Caco-2 (cell line): ENCODE results near the gene AP2B1. TPM values are rescaled to one million over a fixed set of nuclear protein-coding genes. Genes with fewer than 3 reads are reported as not detected.

Source experiments
- BruUV-seq: library from RNA; stranded (reverse); fragments of 400-500 nt; replicated peaks from 2 replicates; lab custom pipeline; 2021; lab: Mats Ljungman, UMichigan
- CTCF ChIA-PET: fragments of 300-600 bp; sonication (Branson Sonifier 250); formaldehyde crosslinking; loops from one replicate; lab custom pipeline; 2022; ENCODE audit warnings: antibody characterized with exemption; lab: Charles Lee
- POLR2A ChIA-PET: fragments of 300-600 bp; sonication (Branson Sonifier 250); formaldehyde crosslinking; loops from one replicate; lab custom pipeline; 2022; ENCODE audit warnings: antibody characterized with exemption; lab: Charles Lee
- DNase-seq, 2 experiments: peaks; one replicate each; pipeline versions ENCODE4 v3.0.0 to v3.0.0-alpha.2; 2020 to 2022
- H3K27me3 ChIP-seq: replicated peaks from 2 replicates; pipeline ENCODE4 v1.6.0; 2011; ENCODE audit warnings: low read length; ENCODE audit not compliant: control insufficient read depth, insufficient read depth
- H3K36me3 ChIP-seq: 2 replicates; pipeline ENCODE4 v1.5.1; 2011; ENCODE audit warnings: low read length; ENCODE audit not compliant: control insufficient read depth, insufficient read depth
- H3K4me1 ChIP-seq: fragments of 250-450 bp; sonication (Bioruptor Pico); 2 replicates; pipeline ENCODE4 v1.5.1; 2020; ENCODE audit warnings: mild to moderate bottlenecking
- H3K4me3 ChIP-seq: 2 replicates; pipeline ENCODE4 v1.5.1; 2011; ENCODE audit warnings: low read depth, mild to moderate bottlenecking, control low read depth, low read length
- H3K9me3 ChIP-seq: fragments of 250-450 bp; sonication (Bioruptor Pico); 2 replicates; pipeline ENCODE4 v1.5.1; 2020; ENCODE audit warnings: mild to moderate bottlenecking, moderate library complexity
- H3K27ac Mint-ChIP-seq: one replicate; pipeline ENCODE4 v1.8.0; 2022; ENCODE audit warnings: mixed read lengths; ENCODE audit not compliant: unreplicated experiment
- H3K27me3 Mint-ChIP-seq: one replicate; pipeline ENCODE4 v1.8.0; 2022; ENCODE audit warnings: mixed read lengths; ENCODE audit not compliant: insufficient read depth, unreplicated experiment
- H3K36me3 Mint-ChIP-seq: one replicate; pipeline ENCODE4 v1.8.0; 2022; ENCODE audit warnings: mild to moderate bottlenecking, mixed read lengths; ENCODE audit not compliant: insufficient read depth, unreplicated experiment
- H3K4me1 Mint-ChIP-seq: one replicate; pipeline ENCODE4 v1.8.0; 2022; ENCODE audit warnings: low read depth, mixed read lengths; ENCODE audit not compliant: unreplicated experiment
- H3K4me3 Mint-ChIP-seq: one replicate; pipeline ENCODE4 v1.8.0; 2022; ENCODE audit warnings: mild to moderate bottlenecking, moderate library complexity, mixed read lengths; ENCODE audit not compliant: unreplicated experiment
- H3K9me3 Mint-ChIP-seq: one replicate; pipeline ENCODE4 v1.8.0; 2022; ENCODE audit warnings: mixed read lengths; ENCODE audit not compliant: unreplicated experiment
- CTCF ChIP-seq, 2 experiments: fragments of 200-600 bp in 1 of 2; IDR thresholded peaks; 1 replicate in 1 of 2; 2 replicates in 1 of 2; pipeline versions ENCODE4 v1.5.1 to v1.8.0; 2011 to 2022; ENCODE audit warnings: antibody characterized with exemption in 1 of 2, control low read depth in 1 of 2, inconsistent platforms in 1 of 2, low read depth in 1 of 2, low read length in 1 of 2, mild to moderate bottlenecking in 1 of 2, moderate library complexity in 1 of 2; ENCODE audit not compliant: insufficient read depth in 1 of 2, severe bottlenecking in 1 of 2, unreplicated experiment in 1 of 2
- intact Hi-C: fragments of 100-400 bp; cut with micrococcal nuclease; formaldehyde crosslinking; loops from one replicate; pipeline ENCODE4 v1.10.0; 2022; ENCODE audit not compliant: unreplicated experiment
- total RNA-seq: library from RNA; stranded (reverse); gene quantifications from 2 replicates; pipeline ENCODE4 v1.2.3, GENCODE V29; 2022

The AP2B1 gene
- total RNA-seq, 1 experiment from 2014 or later = 228 TPM

DNA sequence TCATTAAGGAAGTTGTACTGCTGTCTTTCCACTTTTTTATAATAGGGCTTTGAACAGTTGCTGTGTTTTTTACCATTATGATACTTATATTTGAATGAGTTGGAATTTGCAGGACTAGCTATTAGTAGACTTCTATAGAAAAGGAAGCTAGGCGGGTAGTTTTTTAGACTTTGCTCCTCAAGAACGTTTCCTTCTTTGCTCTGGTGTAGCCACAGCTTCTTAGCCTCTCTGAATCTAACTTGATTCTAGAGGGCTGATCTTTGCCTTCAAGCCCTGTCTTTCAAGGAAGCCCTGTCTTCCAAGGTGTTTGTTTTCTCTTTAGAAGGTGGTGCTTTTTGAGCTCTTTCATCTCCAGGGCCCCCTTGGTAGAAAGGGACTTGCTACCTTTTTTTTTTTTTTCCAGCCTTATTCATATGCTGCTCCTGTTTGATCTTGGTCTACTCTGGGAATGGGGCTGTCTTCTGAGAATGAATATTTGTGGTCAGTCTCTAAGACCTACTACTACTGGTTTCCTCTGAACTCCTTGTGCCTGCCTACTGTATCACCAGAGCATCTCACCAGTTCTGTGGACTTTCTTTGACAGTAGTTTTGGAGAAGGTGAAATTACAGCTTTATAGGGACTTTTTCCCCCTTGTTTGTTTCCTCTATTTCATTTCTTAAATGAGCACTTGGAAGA, 92.0 kb downstream of the AP2B1 start:
- no peaks in the 10 kb centered on the region for H3K4me1 Mint-ChIP-seq
- H3K27ac Mint-ChIP-seq = no peak overlapping the region
- Histone ChIP-seq H3K9me3 (no peaks in the 10 kb centered on the region), H3K36me3 (no peaks in the 10 kb centered on the region), H3K4me3 (no peak overlapping the region), H3K27me3 (no peaks in the 10 kb centered on the region), H3K4me1 (no peaks in the 10 kb centered on the region)
- ChIA-PET POLR2A (no interaction called here), CTCF (no interaction called here)
- intact Hi-C loops = no loop called here
- no TSS peak for BruUV-seq
- H3K9me3 Mint-ChIP-seq = no peaks in the 10 kb centered on the region
- no peaks in the 10 kb centered on the region for H3K27me3 Mint-ChIP-seq
- TF ChIP-seq CTCF (IDR thresholded peaks at IDR 0.05; ENCODE audit: insufficient read depth in 1 of 2, low read depth in 1 of 2, low read length in 1 of 2, severe bottlenecking in 1 of 2, unreplicated experiment in 1 of 2) = no peak
- no peak overlapping the region for H3K4me3 Mint-ChIP-seq
- peaks cover 85% of the 10 kb centered on the region for H3K36me3 Mint-ChIP-seq
- DNase-seq = no peak

DNA sequence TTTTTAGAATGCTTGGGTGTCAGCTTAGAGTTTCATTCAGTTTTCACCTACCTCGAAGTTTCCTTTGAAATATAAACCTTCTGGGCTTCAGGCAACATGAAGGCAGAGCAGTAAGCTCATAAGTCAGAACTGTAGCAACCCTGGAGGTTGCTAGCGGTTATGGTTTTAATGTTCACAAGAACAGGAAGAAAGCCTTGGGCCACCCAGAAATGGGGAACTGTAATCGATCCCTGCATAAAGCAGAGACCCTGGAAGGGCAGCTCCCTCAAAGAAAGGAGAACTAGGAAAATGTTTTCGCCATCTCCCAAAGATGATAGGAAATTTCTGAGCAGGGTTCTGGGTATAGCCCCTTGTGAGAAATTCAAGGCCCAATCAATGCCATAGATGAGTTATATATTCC, 96.5 kb downstream of the AP2B1 start:
- no peaks in the 10 kb centered on the region for H3K9me3 ChIP-seq
- TF ChIP-seq CTCF (IDR thresholded peaks at IDR 0.05; ENCODE audit: insufficient read depth in 1 of 2, low read depth in 1 of 2, low read length in 1 of 2, severe bottlenecking in 1 of 2, unreplicated experiment in 1 of 2) = no peak
- no peaks in the 10 kb centered on the region for H3K9me3 Mint-ChIP-seq
- H3K27me3 ChIP-seq = no peaks in the 10 kb centered on the region
- POLR2A ChIA-PET = no interaction called here
- H3K4me3 Mint-ChIP-seq = no peak overlapping the region
- BruUV-seq = TSS peak; percentile 20
- CTCF ChIA-PET = no interaction called here
- intact Hi-C loops = no loop called here
- H3K27me3 Mint-ChIP-seq = no peaks in the 10 kb centered on the region
- H3K36me3 ChIP-seq = no peaks in the 10 kb centered on the region
- DNase-seq = no peak
- no peak overlapping the region for H3K27ac Mint-ChIP-seq
- H3K4me3 ChIP-seq = no peak overlapping the region
- H3K4me1 Mint-ChIP-seq = no peaks in the 10 kb centered on the region
- no peaks in the 10 kb centered on the region for H3K4me1 ChIP-seq
- peaks cover 81% of the 10 kb centered on the region for H3K36me3 Mint-ChIP-seq

DNA sequence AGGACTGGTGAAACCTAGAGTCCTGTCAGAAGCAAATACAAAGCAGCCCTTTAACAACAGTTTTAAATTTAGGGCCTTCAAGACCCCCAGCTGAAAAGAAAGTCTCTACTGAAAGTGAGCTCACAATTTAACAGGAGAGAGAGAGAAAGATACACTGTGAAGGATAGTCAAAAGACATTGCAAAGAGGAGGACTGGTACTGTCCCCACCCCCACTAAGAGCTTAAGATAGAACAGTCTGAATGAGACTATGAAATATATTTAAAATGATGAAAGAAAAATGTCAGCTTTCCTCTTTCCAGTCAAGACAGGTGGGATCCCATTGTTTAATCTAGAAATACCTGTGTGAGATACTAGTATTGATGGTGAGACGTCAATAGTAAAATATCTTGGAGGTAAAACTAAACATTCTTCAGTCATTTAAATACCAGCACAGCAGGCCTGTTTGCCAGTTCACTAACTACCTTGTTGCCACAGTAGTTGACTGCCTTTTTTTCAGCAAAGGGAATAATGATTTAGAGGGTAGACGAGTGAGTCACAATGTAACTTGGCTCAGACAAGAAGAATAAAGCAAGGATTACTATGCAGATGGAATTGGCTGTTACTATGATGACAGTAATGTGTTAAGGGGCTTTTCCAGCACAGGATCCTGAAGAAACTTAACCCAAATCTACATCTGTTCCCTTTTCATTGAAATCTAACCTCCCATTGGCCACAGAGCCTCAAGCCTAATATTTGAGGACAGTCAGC, 97.1 kb downstream of the AP2B1 start:
- intact Hi-C loops = no loop called here
- no peaks in the 10 kb centered on the region for H3K27me3 ChIP-seq
- DNase-seq = no peak
- no peaks in the 10 kb centered on the region for H3K4me1 ChIP-seq
- TF ChIP-seq CTCF (IDR thresholded peaks at IDR 0.05; ENCODE audit: insufficient read depth in 1 of 2, low read depth in 1 of 2, low read length in 1 of 2, severe bottlenecking in 1 of 2, unreplicated experiment in 1 of 2) = no peak
- Mint-ChIP-seq H3K27me3 (no peaks in the 10 kb centered on the region), H3K4me3 (no peak overlapping the region), H3K36me3 (peaks cover 80% of the 10 kb centered on the region), H3K27ac (no peak overlapping the region), H3K9me3 (no peaks in the 10 kb centered on the region), H3K4me1 (no peaks in the 10 kb centered on the region)
- BruUV-seq = no TSS peak
- no peak overlapping the region for H3K4me3 ChIP-seq
- H3K9me3 ChIP-seq = no peaks in the 10 kb centered on the region
- ChIA-PET CTCF (no interaction called here), POLR2A (no interaction called here)
- H3K36me3 ChIP-seq = no peaks in the 10 kb centered on the region
